ENCODE measurements around the gene COASY.

Gene COASY

GRCh38 chr17:42561897-42562387 lies at the start of gene COASY:
COASY (plus strand) TSS chr17:42562148; CDS start chr17:42562623, 475 bp downstream.
- peak; percentile 90 for DNase-seq

- no peak for DNase-seq
These were observed 49.7 kb upstream of the COASY start for GRCh38 chr17:42512246-42512645.

GRCh38 chr17:42512733-42513251 lies 49.2 kb upstream of the COASY start:
- no peak for DNase-seq

- no peak for DNase-seq
These were observed 48.3 kb upstream of the COASY start for GRCh38 chr17:42513686-42514085.

GRCh38 chr17:42514279-42514678 lies 47.7 kb upstream of the COASY start:
- no peak for DNase-seq

- no peak for DNase-seq
These were observed 47.1 kb upstream of the COASY start for GRCh38 chr17:42514867-42515266.

- peak; percentile 67 for DNase-seq
These were observed 44.4 kb upstream of the COASY start for GRCh38 chr17:42517516-42517915.

- DNase-seq, result no peak
These were observed 43.7 kb upstream of the COASY start for GRCh38 chr17:42518046-42518754.

GRCh38 chr17:42518755-42519545 lies 43.0 kb upstream of the COASY start:
- no peak for DNase-seq

GRCh38 chr17:42519546-42520491 lies 42.1 kb upstream of the COASY start:
- DNase-seq, result no peak

- DNase-seq, result no peak
These were observed 41.4 kb upstream of the COASY start for GRCh38 chr17:42520540-42520951.

GRCh38 chr17:42521036-42521435 lies 40.9 kb upstream of the COASY start:
- no peak for DNase-seq

- DNase-seq, result no peak
These were observed 40.2 kb upstream of the COASY start for GRCh38 chr17:42521666-42522262.

GRCh38 chr17:42522263-42522790 lies 39.6 kb upstream of the COASY start:
- DNase-seq, result no peak

GRCh38 chr17:42522798-42523278 lies 39.1 kb upstream of the COASY start:
- DNase-seq, result no peak

GRCh38 chr17:42525221-42525620 lies 36.7 kb upstream of the COASY start:
- DNase-seq, result no peak

GRCh38 chr17:42526031-42526444 lies 35.9 kb upstream of the COASY start:
- no peak for DNase-seq

GRCh38 chr17:42527932-42528331 lies 34.0 kb upstream of the COASY start:
- DNase-seq, result no peak

- no peak for DNase-seq
These were observed 32.9 kb upstream of the COASY start for GRCh38 chr17:42529061-42529460.

GRCh38 chr17:42530952-42531454 lies 30.9 kb upstream of the COASY start:
- DNase-seq, result no peak
